GM21825 (cell line): ENCODE measurements around the gene OR56A3.

Experiments used
- ATAC-seq: cut with Tn5 transposase; IDR thresholded peaks from one replicate; pipeline ENCODE4 v1.9.1; 2021; ENCODE audit warnings: mild to moderate bottlenecking, moderate library complexity; ENCODE audit not compliant: unreplicated experiment

Gene OR56A3

DNA sequence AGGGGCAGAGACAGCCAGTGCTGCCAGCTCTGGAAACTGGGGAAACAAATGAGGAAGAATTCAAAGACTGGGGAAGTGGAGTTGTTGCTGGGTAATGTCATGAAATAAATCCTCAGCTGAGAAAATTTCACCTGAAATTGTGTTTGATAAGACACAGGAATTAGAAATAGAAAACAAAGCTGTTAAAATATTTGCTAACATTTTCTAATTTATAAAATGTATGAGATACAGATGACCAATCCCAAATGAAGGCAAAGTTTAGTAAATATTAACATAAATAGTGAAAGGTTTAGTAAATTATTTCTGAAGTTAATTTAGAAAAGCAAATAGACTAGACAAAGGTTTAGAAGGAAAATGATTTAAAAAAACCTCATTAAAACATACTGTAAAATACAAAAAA, 26.3 kb downstream of the OR56A3 start, which contains the start of gene OR56A5:
TSS of gene OR56A5 (minus strand) at position 101 of the 400 bp plus-strand sequence. CDS start at position 101, 0 bp downstream.
- no peak for ATAC-seq

DNA sequence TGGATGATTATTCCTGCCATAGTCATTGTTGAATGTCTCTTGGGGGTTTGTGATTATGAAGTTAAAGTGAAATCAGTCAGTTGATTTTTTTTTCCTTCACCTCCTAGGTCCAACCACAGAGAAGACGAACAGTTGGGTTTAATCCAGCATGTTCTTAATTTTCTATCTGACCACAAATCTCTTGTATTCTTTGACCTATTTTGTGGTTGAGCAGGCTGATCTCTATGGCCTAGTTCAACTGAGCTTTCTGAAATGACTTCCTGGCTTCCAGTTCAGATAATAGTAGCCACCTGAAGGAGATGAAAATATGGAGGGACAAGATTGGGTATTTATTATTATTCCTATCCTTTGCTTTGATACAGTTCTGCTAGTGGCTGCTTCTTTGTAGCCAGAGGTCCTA, 31.5 kb downstream of the OR56A3 start:
- no peak for ATAC-seq

DNA sequence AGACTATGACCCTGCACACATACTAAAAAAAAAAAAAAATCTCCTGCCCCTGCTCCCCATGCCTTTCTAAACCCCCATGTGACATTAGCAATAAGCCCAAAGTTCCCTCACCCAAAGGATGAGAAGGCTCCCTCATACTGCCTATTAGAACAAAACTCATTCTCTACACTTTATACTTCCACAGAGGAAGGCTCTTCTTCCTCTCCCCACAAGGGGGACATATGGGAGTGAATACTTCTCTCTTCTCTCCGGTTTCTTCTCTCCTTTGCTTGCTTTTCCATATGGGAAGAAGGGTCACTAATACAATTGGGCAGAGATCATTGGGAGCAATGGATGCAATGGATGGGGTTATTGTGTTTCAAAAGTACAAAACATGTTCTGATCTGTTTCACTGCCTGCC, 41.4 kb downstream of the OR56A3 start:
- ATAC-seq, result no peak

DNA sequence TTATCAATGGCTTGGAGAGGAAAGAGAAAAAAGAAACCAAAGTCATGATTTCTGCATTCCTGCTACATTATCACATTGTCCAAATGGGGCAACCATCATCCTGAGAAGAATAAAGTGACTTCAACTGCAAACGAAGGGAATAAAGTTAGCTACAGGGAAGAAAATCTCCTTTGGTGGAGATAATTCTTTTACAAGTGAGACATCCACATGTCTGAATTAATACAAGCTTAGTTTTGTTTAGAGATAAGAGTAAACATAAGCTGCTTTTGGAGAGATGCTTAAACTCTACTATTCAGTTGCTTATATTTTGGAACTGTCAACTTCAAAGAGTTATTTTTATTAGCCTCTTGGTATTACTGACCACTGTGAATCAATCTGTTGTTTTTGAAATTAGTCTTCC, 44.8 kb downstream of the OR56A3 start, which contains the start of gene OR52L1:
TSS of gene OR52L1 (minus strand) at position 101 of the 400 bp plus-strand sequence. CDS start at position 46, 55 bp downstream.
- no peak for ATAC-seq

DNA sequence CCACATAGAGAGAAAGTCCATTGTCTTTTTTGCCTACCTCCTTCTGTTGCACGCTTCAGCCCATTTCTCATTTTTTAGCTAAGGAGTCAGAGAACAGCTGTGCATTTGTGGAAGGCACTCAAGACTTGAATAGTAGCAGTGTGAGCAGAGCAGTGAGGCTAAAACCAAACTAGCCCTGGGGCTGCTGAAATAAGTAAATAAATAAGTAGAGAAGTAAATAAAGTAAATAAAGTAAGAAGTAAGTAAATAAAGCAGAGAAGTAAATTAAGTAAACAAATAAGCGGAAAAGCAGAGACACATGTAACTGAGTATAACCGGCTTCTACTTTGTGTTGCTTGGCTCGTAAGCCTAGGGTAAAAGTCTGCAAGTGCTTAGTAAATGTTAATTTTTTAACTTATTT, 47.2 kb downstream of the OR56A3 start:
- no peak for ATAC-seq

DNA sequence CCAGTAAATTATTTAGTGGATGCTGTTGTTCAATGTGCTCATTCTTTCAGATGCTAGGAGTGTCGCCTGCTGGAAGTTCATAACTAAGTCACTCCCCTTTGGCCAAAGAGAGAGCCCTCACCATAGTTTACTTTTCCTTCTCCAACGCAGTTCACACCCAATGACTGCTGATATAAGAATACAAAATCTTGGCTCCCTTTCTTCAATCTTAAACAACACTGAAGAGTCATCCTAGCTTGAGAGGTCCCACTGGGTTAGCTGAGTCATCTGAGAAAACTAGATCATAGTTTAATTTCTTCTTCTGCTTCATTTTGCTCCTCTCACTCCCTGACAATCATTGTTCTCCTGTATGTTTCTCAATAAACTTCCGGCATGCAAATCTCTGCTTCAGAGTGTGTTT, 50.1 kb downstream of the OR56A3 start:
- ATAC-seq, result no peak

DNA sequence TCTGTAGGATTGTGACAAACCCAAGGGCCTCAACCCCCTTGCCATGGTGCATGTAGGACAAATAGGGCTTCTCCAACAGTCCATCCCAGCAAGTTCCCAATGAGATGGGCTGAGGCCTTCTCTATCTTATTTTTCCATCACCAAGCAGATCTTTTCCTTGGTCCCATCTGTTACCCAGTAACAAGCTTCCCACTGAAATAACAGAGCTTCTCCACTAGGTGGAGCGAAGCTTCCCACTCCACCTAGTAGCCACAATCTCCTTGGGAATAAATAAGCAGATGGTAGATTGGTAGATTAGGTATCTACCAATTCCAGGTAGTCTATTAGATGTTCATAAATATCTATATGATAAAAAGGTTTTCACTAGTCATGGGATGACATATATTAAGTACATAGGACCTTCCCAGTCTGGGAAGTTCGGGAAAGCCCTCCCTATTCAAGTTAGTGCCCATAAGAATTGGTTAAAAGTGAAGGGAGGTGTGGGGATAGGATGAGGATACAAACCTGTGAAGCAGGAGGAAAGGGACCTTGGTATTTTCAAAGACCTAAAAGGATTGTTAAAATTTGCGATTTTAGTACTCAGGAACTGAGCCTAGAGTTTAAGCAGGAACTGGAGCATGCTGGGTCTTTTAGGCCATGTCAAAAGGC, 50.7 kb downstream of the OR56A3 start:
- ATAC-seq, result no peak

DNA sequence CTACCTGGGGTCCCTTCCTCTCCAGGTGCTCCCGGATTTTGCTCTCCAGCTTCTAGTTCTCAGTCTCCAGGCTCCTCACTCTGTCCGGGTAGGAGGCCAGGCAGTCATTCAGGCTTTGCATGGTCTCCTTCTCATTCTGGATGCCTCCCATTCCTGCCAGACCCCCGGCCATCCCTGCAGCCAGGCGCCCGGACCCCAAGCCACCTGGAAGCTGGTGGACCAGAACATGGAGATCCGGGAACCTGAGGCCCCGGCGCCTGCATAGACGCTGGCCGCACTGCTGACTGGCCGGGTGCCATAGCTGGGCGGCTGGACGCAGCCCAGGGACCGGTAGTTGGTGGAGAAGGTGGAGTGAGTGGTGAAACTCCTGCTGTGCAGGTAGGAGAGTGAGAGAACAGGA, 52.7 kb downstream of the OR56A3 start:
- ATAC-seq, result no peak
